GM12891 (cell line): ENCODE results near the gene KIAA0040.

Source experiments
- PAX5 ChIP-seq: IDR thresholded peaks from 2 replicates; pipeline ENCODE4 v1.6.1; 2011; ENCODE audit warnings: low read length, moderate library complexity, mild to moderate bottlenecking; ENCODE audit not compliant: insufficient read depth, severe bottlenecking
- POLR2A ChIP-seq: IDR thresholded peaks from 2 replicates; pipeline ENCODE4 v1.6.1; 2011; ENCODE audit warnings: low read depth, low read length, control low read depth
- POLR2AphosphoS5 ChIP-seq: IDR thresholded peaks from 2 replicates; pipeline ENCODE4 v1.6.1; 2011; ENCODE audit warnings: low read depth, low read length, control low read depth
- POU2F2 ChIP-seq: IDR thresholded peaks from 2 replicates; pipeline ENCODE4 v1.6.1; 2011; ENCODE audit warnings: low read depth, mild to moderate bottlenecking, control low read depth, low read length, moderate library complexity
- SPI1 ChIP-seq: IDR thresholded peaks from 2 replicates; pipeline ENCODE4 v1.6.1; 2011; ENCODE audit warnings: low read depth, low read length, control low read depth
- TAF1 ChIP-seq: IDR thresholded peaks from 2 replicates; pipeline ENCODE4 v1.6.1; 2011; ENCODE audit warnings: low read depth, low read length, control low read depth

- TF ChIP-seq TAF1 (no peak), POLR2AphosphoS5 (no peak), POLR2A (no peak), SPI1 (no peak), POU2F2 (no peak), PAX5 (no peak)
Measured at GRCh38 chr1:175173531-175173930, 19.0 kb downstream of the KIAA0040 start.
